ENCODE data around the gene TECPR1. TPM values are rescaled to one million over a fixed set of nuclear protein-coding genes. Genes with fewer than 3 reads are reported as not detected.

Gene TECPR1
- total RNA-seq, 4 donors from 2014 or later: 8.1 to 18.4 (median 14.2) TPM

DNA sequence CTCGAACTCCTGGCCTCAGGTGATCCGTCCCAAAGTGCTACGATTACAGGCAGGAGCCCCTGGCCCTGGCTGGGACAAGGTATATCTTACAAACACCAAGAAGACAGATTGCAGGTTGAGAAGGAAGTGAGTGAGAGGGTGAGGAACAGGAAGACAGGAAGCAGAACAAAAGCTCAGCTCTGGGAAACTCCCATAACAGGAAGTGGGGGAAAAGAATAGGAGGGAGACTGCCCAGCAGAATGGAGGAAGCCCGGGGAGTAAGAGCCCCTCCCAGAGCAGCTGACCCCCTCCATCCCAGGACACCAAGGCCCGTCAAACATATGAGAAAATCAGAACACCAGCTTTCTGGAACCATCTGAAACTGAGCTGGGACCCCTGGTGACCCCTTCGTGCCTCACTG is 2.9 kb downstream of the TECPR1 start:
- DNase-seq (ENCODE audit: low spot score in 2 of 2): no peak
- TF ChIP-seq, protein P1, sequence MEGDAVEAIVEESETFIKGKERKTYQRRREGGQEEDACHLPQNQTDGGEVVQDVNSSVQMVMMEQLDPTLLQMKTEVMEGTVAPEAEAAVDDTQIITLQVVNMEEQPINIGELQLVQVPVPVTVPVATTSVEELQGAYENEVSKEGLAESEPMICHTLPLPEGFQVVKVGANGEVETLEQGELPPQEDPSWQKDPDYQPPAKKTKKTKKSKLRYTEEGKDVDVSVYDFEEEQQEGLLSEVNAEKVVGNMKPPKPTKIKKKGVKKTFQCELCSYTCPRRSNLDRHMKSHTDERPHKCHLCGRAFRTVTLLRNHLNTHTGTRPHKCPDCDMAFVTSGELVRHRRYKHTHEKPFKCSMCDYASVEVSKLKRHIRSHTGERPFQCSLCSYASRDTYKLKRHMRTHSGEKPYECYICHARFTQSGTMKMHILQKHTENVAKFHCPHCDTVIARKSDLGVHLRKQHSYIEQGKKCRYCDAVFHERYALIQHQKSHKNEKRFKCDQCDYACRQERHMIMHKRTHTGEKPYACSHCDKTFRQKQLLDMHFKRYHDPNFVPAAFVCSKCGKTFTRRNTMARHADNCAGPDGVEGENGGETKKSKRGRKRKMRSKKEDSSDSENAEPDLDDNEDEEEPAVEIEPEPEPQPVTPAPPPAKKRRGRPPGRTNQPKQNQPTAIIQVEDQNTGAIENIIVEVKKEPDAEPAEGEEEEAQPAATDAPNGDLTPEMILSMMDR (IDR thresholded peaks at IDR 0.05): no peak
- H3K4me3 ChIP-seq (ENCODE audit: low read depth, poor library complexity, severe bottlenecking): no peak overlapping the region
- intact Hi-C loops (cut with DNase I; ENCODE audit: low total_unique reads): no loop called here
- 77 to 84% methylated on average over 6 of the region's 6 CpGs for WGBS, 2 donors

DNA sequence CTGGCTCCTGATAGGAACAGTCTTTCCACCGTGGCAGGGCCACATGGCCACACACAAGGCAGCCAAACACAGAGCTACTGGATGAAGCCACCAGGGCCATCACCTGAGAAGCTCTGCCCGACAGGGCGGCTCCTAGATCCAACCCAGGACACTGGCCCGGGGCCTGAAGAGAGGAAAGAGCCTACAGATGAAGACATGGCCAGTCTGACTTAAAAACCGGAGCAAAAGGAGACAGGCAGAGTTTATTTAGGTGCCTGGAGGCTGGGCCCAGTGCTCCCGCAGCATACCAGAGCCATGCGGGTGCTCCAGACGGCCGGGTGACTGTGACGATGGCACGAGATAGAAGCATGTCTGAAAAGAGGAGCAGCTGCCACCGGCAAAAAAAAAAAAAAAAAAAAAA is 3.9 kb downstream of the TECPR1 start:
- no peak overlapping the region for H3K4me3 ChIP-seq (ENCODE audit: low read depth, poor library complexity, severe bottlenecking)
- TF ChIP-seq POLR2A (IDR thresholded peaks at IDR 0.05): no peak
- TF ChIP-seq, protein P1 (IDR thresholded peaks at IDR 0.05): no peak
- WGBS, 2 donors: 94 to 95% methylated on average over 12 of the region's 12 CpGs
- no peak for DNase-seq (ENCODE audit: low spot score in 2 of 2)
- intact Hi-C loops (cut with DNase I; ENCODE audit: low total_unique reads): no loop called here

DNA sequence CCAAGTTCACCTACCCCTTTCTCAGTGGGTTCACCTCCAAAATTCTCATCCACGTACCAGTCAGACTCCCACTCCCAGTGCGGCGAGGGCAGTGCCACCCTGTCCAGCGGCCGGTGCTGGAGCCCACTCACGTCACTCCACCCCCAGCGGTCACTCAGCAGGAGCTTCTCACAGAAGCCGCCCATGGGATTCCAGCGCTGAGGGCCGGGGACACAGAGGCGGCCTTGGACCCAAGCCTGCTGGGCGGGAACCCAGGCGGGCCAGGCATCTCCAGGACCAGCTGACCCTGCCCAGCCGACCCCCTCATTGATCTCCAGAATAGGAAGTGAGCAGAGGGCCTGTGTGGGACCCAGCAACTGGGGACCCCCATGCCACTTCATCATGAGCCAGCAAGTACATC is 7.2 kb downstream of the TECPR1 start:
- no peak overlapping the region for H3K4me3 ChIP-seq (ENCODE audit: low read depth, poor library complexity, severe bottlenecking)
- DNase-seq (ENCODE audit: low spot score in 2 of 2): no peak
- TF ChIP-seq, protein P1 (IDR thresholded peaks at IDR 0.05): no peak
- 93 to 95% methylated on average over 10 to 14 of the region's 14 CpGs for WGBS, 2 donors
- intact Hi-C loops (cut with DNase I; ENCODE audit: low total_unique reads): no loop called here

DNA sequence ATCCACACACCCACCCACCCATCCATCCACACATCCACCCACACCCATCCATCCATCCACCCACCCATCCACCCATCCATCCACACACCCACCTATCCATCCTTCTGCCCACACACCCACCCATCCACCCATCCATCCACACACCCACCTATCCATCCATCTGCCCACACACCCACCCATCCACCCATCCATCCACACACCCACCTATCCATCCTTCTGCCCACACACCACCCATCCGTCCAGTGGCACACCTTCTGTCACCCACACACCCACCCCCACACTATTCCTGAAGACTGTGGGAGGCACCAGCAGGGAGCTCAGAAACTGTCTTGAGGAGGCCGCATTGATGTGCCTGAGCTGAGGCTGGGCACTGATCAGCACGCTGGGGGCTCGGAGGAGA is 9.1 kb downstream of the TECPR1 start:
- TF ChIP-seq POLR2A (IDR thresholded peaks at IDR 0.05): no peak
- TF ChIP-seq, protein P1 (IDR thresholded peaks at IDR 0.05): no peak
- intact Hi-C loops (cut with DNase I; ENCODE audit: low total_unique reads): no loop called here
- WGBS, 2 donors: 90 to 100% methylated on average over 4 of the region's 4 CpGs
- DNase-seq (ENCODE audit: low spot score in 2 of 2): no peak
- H3K4me3 ChIP-seq (ENCODE audit: low read depth, poor library complexity, severe bottlenecking): no peak overlapping the region

DNA sequence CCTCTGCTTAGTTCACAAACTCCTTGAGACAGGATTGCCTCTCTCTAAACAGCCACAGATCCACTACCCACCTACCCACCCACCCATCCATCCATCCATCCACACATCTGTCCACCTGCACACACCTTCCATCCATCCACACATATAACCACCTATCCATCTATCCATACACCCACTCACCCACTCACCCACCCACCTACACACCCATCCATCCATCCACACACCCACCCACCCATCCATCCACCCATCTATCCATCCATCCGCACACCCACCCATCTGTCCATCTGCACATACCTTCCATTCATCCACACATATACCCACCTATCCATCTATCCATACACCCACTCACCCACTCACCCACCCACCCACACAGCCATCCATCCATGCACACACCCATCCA is 9.7 kb downstream of the TECPR1 start:
- no peak for TF ChIP-seq POLR2A (IDR thresholded peaks at IDR 0.05)
- TF ChIP-seq, protein P1 (IDR thresholded peaks at IDR 0.05): no peak
- intact Hi-C loops (cut with DNase I; ENCODE audit: low total_unique reads): no loop called here

DNA sequence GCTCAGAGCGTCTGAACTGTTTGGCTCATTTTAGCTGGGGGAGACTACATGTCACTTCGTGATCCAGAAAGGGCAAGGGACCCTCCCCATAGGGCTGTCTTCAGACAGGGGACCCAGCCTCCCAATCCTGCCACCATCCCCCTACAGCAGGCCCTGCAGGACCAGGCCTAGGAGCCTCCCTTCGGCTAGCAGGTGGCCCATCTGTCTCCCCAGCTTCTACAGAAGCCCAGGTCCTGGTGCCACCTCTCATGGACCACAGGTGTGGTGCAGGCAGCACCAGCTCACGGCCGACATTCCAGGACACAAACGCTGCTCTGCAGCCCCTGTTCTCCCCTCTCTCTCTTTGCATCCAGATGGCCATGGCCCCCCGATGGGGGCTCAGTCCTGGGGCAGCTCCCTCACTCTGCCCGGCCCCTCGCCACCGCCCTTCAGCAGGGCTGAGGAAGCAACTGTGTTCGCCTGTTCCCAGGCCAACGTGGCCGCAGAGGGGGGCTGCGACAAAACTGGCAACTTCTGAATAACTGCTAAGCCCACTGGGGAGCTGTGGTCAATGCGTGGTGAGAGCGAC is 10.3 kb downstream of the TECPR1 start:
- DNase-seq (ENCODE audit: low spot score in 2 of 2): no peak
- H3K4me3 ChIP-seq (ENCODE audit: low read depth, poor library complexity, severe bottlenecking): no peak overlapping the region

More for the DNA sequence above, 9.7 kb downstream of the TECPR1 start:
- WGBS, 2 donors: 91 to 97% methylated on average over 1 of the region's 1 CpG
- DNase-seq (ENCODE audit: low spot score in 2 of 2): no peak
- H3K4me3 ChIP-seq (ENCODE audit: low read depth, poor library complexity, severe bottlenecking): no peak overlapping the region

More for the DNA sequence above, 10.3 kb downstream of the TECPR1 start:
- WGBS, 2 donors: 89 to 91% methylated on average over 16 of the region's 16 CpGs
- TF ChIP-seq, protein P1 (IDR thresholded peaks at IDR 0.05): no peak
- no peak for TF ChIP-seq POLR2A (IDR thresholded peaks at IDR 0.05)
- intact Hi-C loops (cut with DNase I; ENCODE audit: low total_unique reads): no loop called here

Data from lower leg skin (tissue), 4 donors.